IPS-11a (cell line): ENCODE results near the gene SHANK2.

Source experiments
- H3K4me3 ChIP-seq: one replicate; pipeline ENCODE4 v1.5.1; 2013; ENCODE audit warnings: low read depth, low read length, control low read depth

The SHANK2 gene

GRCh38 chr11:71203681-71204080 lies 48.7 kb downstream of the SHANK2 start:
- no peak overlapping the region for H3K4me3 ChIP-seq

GRCh38 chr11:71202966-71203365 lies 49.4 kb downstream of the SHANK2 start:
- no peak overlapping the region for H3K4me3 ChIP-seq

GRCh38 chr11:71202598-71202944 lies 49.8 kb downstream of the SHANK2 start:
- no peak overlapping the region for H3K4me3 ChIP-seq
